Duodenal mucosa (tissue), 2 donors: Measurements from ENCODE around the gene SH3TC1.

Experiments
- H3K27ac ChIP-seq: one replicate; pipeline ENCODE4 v1.7.0; 2013; ENCODE audit warnings: low read depth, low read length
- H3K27me3 ChIP-seq, 2 donors: one replicate each; pipeline ENCODE4 v1.7.0; 2013; ENCODE audit warnings: low read length in 2 of 2, control low read depth in 1 of 2; ENCODE audit not compliant: insufficient read depth in 2 of 2, control insufficient read depth in 1 of 2
- H3K36me3 ChIP-seq, 2 donors: one replicate each; pipeline ENCODE4 v1.7.0; 2013; ENCODE audit warnings: low read length in 2 of 2, control low read depth in 1 of 2; ENCODE audit not compliant: insufficient read depth in 2 of 2, control insufficient read depth in 1 of 2
- H3K4me1 ChIP-seq, 2 donors: one replicate each; pipeline ENCODE4 v1.7.0; 2013; ENCODE audit warnings: low read length in 2 of 2, control low read depth in 1 of 2; ENCODE audit not compliant: insufficient read depth in 2 of 2, control insufficient read depth in 1 of 2
- H3K4me3 ChIP-seq, 2 donors: one replicate each; pipeline ENCODE4 v1.7.0; 2013; ENCODE audit warnings: low read length in 2 of 2, low read depth in 1 of 2
- H3K9ac ChIP-seq, 2 donors: one replicate each; pipeline ENCODE4 v1.7.0; 2013; ENCODE audit warnings: low read length in 2 of 2, low read depth in 1 of 2
- H3K9me3 ChIP-seq, 2 donors: one replicate each; pipeline ENCODE4 v1.7.0; 2013; ENCODE audit warnings: low read length in 2 of 2, control low read depth in 1 of 2; ENCODE audit not compliant: control insufficient read depth in 1 of 2

The SH3TC1 gene

DNA sequence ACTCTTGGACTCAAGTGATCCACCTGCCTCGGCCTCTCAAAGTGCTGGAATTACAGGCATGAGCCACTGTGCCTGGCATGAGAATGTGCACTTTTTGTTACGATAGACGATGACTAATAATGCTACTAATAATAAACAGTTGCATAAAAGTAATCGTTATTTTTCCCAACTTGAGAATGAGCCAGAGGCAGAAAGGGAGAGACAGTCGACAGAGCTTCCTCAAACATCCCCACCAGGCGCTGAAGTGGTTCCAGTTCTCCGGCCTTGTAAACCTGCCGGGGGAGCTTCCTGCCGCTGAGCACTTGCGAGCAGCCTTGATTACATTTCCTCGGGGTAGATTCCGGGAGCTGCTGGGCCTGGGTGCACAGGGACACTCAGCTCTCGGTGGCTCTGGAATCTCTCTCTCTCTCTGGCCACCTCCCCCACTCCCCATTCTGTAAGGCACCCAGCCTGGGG is 61.6 kb downstream of the SH3TC1 start:
- H3K27me3 ChIP-seq, result peaks cover 0 to 2% of the 10 kb centered on the region in 2 donors
- H3K4me1 ChIP-seq, result no peaks in the 10 kb centered on the region
- no peak overlapping the region for H3K4me3 ChIP-seq
- H3K9me3 ChIP-seq, result no peaks in the 10 kb centered on the region
- H3K36me3 ChIP-seq, result no peaks in the 10 kb centered on the region
- H3K27ac ChIP-seq, result no peak overlapping the region
- H3K9ac ChIP-seq, result no peak overlapping the region

DNA sequence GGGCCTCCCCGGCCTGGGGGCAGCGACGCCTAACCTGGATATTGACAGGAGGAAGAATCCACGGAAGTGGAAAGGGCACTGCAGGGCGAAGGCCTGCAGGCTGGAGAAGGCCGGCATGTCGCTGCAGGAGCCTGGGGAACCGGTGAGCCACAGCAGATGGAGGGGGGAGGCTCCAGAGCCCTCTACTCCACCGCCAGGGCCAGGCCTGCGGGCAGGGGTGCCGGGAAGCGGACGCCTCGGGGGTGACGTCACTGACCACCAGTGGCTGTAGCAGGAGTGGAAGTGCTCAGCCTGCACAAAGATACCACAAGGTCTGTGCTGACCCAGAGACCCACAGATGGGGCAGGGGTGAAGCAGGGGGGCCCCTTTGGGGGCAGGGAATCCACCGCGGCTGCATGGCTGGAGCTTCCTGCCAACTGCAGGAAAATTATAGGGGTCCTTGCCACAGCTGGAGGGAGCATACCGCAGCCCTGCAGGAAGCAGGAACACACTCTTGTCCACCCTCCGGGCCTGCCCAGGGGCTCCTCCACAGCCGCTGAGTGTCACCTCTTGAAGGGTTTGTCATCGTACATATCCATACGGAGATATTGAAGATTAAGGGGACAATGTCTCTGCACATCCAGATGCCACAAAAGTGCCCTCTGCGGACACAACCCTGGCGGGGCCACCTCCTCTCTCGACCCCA is 62.9 kb downstream of the SH3TC1 start:
- Histone ChIP-seq H3K9me3 (no peaks in the 10 kb centered on the region), H3K27me3 (peaks cover 0 to 2% of the 10 kb centered on the region in 2 donors), H3K36me3 (no peaks in the 10 kb centered on the region), H3K4me1 (no peaks in the 10 kb centered on the region), H3K4me3 (no peak overlapping the region), H3K9ac (no peak overlapping the region), H3K27ac (no peak overlapping the region)

DNA sequence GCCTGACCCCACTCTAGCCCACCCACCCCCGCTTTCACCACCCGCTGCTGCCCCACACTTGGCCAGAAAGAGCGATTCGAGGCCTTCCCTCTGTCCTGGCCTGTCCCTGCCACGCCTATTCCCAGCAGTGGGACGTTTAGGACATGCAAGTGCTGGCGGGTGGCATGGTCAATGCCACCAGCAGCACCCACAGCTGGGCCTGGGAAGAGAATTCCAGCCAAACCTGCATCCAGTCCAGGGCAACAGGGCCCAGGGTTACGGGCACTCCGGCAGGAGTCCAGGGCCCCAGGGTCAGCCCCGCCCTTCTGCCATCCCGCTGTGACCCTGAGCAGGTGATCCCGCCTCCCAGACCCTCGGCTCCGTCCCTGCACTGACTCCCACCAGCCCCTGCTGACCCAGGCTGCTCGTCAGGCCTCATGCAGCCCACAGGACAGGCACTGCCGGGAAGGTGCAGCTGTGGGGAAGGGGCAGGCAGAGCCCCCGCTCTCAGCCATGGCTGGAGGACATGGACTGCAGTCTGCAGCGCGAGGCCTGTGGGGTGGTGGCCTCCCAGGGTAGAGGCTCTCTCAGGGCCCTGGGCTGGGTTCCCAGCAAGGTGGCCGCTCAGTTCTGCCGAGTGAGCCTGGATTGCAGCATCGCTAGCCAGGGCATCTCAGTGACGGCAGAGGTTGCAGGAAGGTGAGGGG is 63.7 kb downstream of the SH3TC1 start:
- Histone ChIP-seq H3K4me3 (no peak overlapping the region), H3K9ac (no peak overlapping the region), H3K9me3 (no peaks in the 10 kb centered on the region), H3K27ac (no peak overlapping the region), H3K27me3 (peaks cover 0 to 2% of the 10 kb centered on the region in 2 donors), H3K36me3 (no peaks in the 10 kb centered on the region), H3K4me1 (no peaks in the 10 kb centered on the region)

DNA sequence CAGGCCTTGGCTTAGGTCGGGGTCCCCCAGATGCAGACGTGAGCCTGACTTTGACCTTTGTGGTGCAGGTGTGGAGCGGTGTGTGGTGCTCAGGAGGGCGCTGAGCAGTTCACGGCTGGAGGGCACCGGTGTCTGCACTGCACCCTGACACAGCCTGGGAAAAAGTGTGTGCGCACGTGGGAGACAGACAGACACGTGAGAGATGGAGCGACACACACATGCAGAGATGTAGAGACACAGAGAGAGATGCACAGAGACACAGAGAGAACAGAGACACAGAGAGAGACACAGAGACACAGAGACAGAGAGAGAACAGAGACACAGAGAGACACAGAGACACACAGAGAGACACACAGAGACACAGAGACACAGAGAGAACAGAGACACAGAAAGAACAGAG is 64.3 kb downstream of the SH3TC1 start:
- no peak overlapping the region for H3K9ac ChIP-seq
- H3K27me3 ChIP-seq, result peaks cover 0 to 2% of the 10 kb centered on the region in 2 donors
- no peaks in the 10 kb centered on the region for H3K4me1 ChIP-seq
- H3K27ac ChIP-seq, result no peak overlapping the region
- no peaks in the 10 kb centered on the region for H3K36me3 ChIP-seq
- H3K4me3 ChIP-seq, result no peak overlapping the region
- H3K9me3 ChIP-seq, result no peaks in the 10 kb centered on the region

DNA sequence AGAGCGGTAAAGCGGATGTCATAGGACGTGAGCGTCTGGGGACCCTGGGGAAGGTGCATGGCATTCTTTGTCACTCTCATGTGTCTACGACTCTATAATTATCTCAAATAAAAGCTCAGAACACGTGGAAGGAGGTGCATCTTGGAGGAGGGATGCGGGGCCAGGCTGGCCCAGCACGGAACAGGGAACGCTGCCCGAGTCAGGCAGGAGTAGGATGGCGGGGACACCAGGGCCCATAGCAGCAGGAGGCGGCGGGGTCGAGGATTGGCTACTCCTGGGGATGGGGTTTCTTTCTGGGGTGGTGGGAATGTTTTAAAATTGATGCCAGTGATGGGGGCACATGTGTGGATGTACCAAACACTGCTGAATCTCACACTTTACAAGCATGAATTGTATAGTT is 65.0 kb downstream of the SH3TC1 start:
- Histone ChIP-seq H3K27me3 (peaks cover 5 to 8% of the 10 kb centered on the region in 2 donors), H3K4me3 (no peak overlapping the region), H3K27ac (no peak overlapping the region), H3K9ac (no peak overlapping the region), H3K9me3 (no peaks in the 10 kb centered on the region), H3K36me3 (no peaks in the 10 kb centered on the region), H3K4me1 (no peaks in the 10 kb centered on the region)

DNA sequence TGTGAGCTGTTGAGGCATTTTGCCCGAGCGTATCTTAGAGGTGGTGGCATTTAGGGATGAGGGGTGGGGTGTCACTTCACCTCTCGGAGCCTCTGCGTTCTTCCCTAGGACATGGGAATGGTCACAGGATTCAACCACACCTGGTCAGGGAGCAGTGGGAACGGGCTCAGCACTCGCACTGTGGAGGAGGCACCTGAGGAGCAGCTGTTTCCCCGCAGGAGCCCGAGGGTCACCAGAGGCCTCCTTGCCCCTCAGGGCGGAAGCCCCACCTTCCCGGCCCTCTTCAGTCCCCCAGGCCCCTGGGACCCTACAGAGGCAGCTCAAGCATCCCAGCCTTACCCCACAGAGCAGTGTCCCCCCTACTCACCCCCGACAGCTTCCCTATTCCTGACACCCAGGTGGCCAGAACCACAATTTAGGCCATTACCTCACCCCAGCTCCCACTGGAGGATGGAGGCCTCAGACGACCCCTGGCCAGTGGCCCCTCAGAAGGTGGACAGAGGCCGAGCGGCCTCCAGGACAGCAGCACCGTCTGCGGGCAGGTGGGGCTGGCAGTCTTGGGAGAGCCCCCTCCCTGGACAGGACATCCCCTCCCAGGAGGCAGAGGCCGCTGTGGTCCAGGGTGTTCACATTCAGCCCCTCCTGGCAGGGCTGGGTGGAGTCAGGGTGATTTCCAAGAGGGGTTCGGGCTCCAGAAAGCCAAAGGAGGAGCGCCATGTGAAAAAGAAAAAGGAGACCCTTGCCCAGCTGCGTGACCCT is 66.3 kb downstream of the SH3TC1 start:
- Histone ChIP-seq H3K9me3 (no peaks in the 10 kb centered on the region), H3K9ac (no peak overlapping the region), H3K36me3 (no peaks in the 10 kb centered on the region), H3K27ac (no peak overlapping the region), H3K4me3 (no peak overlapping the region), H3K4me1 (no peaks in the 10 kb centered on the region), H3K27me3 (peaks cover 11 to 15% of the 10 kb centered on the region in 2 donors)

DNA sequence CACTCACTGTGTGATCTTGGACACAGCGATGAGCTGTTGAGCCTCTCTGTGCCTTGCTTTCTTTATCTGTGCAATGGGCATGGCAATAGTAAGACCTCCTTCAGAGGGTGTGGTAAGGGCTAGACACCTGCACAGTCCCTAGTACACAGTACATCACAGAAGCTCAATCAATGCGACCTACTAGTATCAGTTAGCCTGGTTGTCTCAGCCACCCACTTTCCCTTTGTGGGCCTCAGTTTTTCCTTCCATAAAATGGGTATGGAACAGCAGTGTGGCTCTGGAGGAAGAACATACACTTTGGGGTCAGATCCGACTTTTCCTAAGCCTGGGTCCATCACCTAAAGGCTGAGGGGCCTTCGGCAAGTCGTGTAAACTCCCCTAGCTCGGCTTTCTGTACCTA is 67.0 kb downstream of the SH3TC1 start:
- no peaks in the 10 kb centered on the region for H3K36me3 ChIP-seq
- H3K4me1 ChIP-seq, result no peaks in the 10 kb centered on the region
- peaks cover 18 to 19% of the 10 kb centered on the region in 2 donors for H3K27me3 ChIP-seq
- no peak overlapping the region for H3K9ac ChIP-seq
- no peak overlapping the region for H3K27ac ChIP-seq
- no peaks in the 10 kb centered on the region for H3K9me3 ChIP-seq
- no peak overlapping the region for H3K4me3 ChIP-seq

DNA sequence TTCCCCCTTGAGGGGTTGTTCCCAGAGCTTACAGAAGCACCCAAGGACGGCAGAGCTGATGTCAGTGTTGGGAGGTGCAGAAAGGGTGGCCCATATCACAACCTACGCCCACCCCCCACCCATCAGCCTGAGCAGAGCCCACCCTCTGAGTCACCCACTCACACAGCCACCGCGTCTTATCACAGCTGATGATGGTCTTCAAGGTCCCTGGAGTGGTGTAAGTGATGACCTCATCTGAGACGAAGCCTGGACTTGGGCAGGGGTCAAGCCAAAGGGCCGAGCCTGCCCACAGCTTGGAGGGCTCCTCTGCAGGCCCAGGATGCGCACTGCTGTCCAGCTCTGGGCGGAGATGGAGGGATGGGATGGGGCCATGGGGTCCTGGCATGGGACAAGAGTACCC is 67.4 kb downstream of the SH3TC1 start:
- no peaks in the 10 kb centered on the region for H3K4me1 ChIP-seq
- H3K9me3 ChIP-seq, result no peaks in the 10 kb centered on the region
- H3K27ac ChIP-seq, result no peak overlapping the region
- no peak overlapping the region for H3K4me3 ChIP-seq
- H3K27me3 ChIP-seq, result peaks cover 18 to 20% of the 10 kb centered on the region in 2 donors
- H3K36me3 ChIP-seq, result no peaks in the 10 kb centered on the region
- no peak overlapping the region for H3K9ac ChIP-seq

DNA sequence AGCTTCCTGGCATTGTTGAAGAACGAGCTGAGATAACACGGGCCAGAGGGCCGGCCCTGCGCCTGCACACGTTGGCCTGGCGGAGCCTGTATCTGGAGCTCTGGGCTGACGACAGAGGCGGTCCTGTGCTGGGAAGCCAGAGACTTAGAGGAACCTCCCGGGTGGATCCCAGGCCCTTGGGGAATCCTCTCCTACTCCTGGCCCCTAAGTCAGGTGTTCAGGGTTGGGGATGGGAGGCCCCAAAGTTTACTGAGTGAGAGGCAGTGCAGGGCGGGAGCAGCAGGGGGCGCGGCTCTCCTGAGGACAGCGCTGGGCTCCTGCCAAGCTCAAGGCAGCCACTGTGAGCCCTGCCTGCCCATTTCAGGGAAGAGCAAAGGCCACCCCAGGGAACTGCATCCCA is 68.0 kb downstream of the SH3TC1 start:
- Histone ChIP-seq H3K4me3 (no peak overlapping the region), H3K9ac (no peak overlapping the region), H3K27me3 (peaks cover 18 to 24% of the 10 kb centered on the region in 2 donors), H3K9me3 (no peaks in the 10 kb centered on the region), H3K36me3 (no peaks in the 10 kb centered on the region), H3K27ac (no peak overlapping the region), H3K4me1 (no peaks in the 10 kb centered on the region)

DNA sequence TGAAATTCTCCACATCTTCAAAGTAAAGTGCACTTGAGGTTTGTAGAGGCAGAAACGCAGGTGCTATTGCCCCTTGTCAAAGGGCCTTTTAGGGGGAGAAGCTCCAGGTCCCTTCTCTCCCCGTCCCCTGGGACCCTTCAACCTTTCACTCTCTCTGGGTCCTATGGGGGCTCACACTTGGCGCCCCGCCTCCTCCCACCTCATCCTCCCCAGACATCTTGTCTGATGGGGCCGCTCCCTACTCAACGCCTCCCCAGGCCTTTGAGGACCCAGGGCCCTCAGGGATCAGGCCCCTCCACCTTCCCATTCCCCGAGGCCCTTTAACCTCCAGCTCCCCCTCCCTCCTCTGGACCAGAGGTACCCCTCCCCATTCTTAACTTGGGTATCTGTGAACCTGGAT is 69.1 kb downstream of the SH3TC1 start:
- Histone ChIP-seq H3K4me3 (no peak overlapping the region), H3K36me3 (no peaks in the 10 kb centered on the region), H3K27me3 (peaks cover 18 to 24% of the 10 kb centered on the region in 2 donors), H3K9ac (no peak overlapping the region), H3K4me1 (no peaks in the 10 kb centered on the region), H3K27ac (no peak overlapping the region), H3K9me3 (no peaks in the 10 kb centered on the region)
